Stimulated activated memory B cell treated with anti-CD40 and anti-IgM and Interleukin-4, amounts not matched to agents 10 μg/mL and 1 μg/mL and 100 μg/mL, for 72 hours (primary cell): ENCODE measurements around the gene PAQR5.
A peak's percentile ranks its signal among the peaks of the same experiment; 100 is the strongest.

Experiments used
- ATAC-seq: fragments of 150-1000 bp; cut with Tn5 transposase; 2 replicates; pipeline ENCODE4 v1.10.0; 2021
- H3K27ac Mint-ChIP-seq: one replicate; pipeline ENCODE4 v1.8.0; 2022; ENCODE audit warnings: mild to moderate bottlenecking, mixed read lengths
- H3K27me3 Mint-ChIP-seq: one replicate; pipeline ENCODE4 v1.8.0; 2022; ENCODE audit warnings: mixed read lengths
- H3K36me3 Mint-ChIP-seq: one replicate; pipeline ENCODE4 v1.8.0; 2022; ENCODE audit warnings: mixed read lengths
- H3K4me1 Mint-ChIP-seq: one replicate; pipeline ENCODE4 v1.8.0; 2022; ENCODE audit warnings: mixed read lengths
- H3K4me3 Mint-ChIP-seq: one replicate; pipeline ENCODE4 v1.8.0; 2022; ENCODE audit warnings: mild to moderate bottlenecking, moderate library complexity, mixed read lengths
- H3K9me3 Mint-ChIP-seq: one replicate; pipeline ENCODE4 v1.8.0; 2022; ENCODE audit warnings: mixed read lengths

PAQR5 gene

GRCh38 chr15:69302929-69303328, 4.2 kb downstream of the PAQR5 start:
- no peak for ATAC-seq
- Mint-ChIP-seq H3K36me3 (no peaks in the 10 kb centered on the region), H3K27ac (no peak overlapping the region), H3K4me3 (no peak overlapping the region), H3K4me1 (peaks cover 7% of the 10 kb centered on the region), H3K9me3 (no peaks in the 10 kb centered on the region), H3K27me3 (peaks cover 77% of the 10 kb centered on the region)

- peaks cover 77% of the 10 kb centered on the region for H3K27me3 Mint-ChIP-seq
Measured at GRCh38 chr15:69303337-69304181, 4.8 kb downstream of the PAQR5 start.

GRCh38 chr15:69304182-69304545, 5.5 kb downstream of the PAQR5 start:
- Mint-ChIP-seq H3K4me1 (peaks cover 7% of the 10 kb centered on the region), H3K27me3 (peaks cover 82% of the 10 kb centered on the region), H3K36me3 (no peaks in the 10 kb centered on the region), H3K4me3 (no peak overlapping the region), H3K27ac (no peak overlapping the region), H3K9me3 (no peaks in the 10 kb centered on the region)
- ATAC-seq: peak; percentile 44

More at GRCh38 chr15:69303337-69304181, 4.8 kb downstream of the PAQR5 start:
- H3K4me3 Mint-ChIP-seq: no peak overlapping the region
- no peak for ATAC-seq
- H3K4me1 Mint-ChIP-seq: peaks cover 7% of the 10 kb centered on the region
- no peak overlapping the region for H3K27ac Mint-ChIP-seq
- H3K9me3 Mint-ChIP-seq: no peaks in the 10 kb centered on the region
- H3K36me3 Mint-ChIP-seq: no peaks in the 10 kb centered on the region

- H3K36me3 Mint-ChIP-seq: no peaks in the 10 kb centered on the region
- no peaks in the 10 kb centered on the region for H3K9me3 Mint-ChIP-seq
- peaks cover 74% of the 10 kb centered on the region for H3K27me3 Mint-ChIP-seq
- no peak for ATAC-seq
- H3K27ac Mint-ChIP-seq: no peak overlapping the region
- no peaks in the 10 kb centered on the region for H3K4me1 Mint-ChIP-seq
- H3K4me3 Mint-ChIP-seq: no peak overlapping the region
Measured at GRCh38 chr15:69305204-69305931, 6.7 kb downstream of the PAQR5 start.

GRCh38 chr15:69305933-69306568, 7.3 kb downstream of the PAQR5 start:
- Mint-ChIP-seq H3K27me3 (peaks cover 67% of the 10 kb centered on the region), H3K4me3 (no peak overlapping the region), H3K27ac (no peak overlapping the region), H3K36me3 (no peaks in the 10 kb centered on the region), H3K4me1 (no peaks in the 10 kb centered on the region), H3K9me3 (no peaks in the 10 kb centered on the region)
- no peak for ATAC-seq

- no peak overlapping the region for H3K4me3 Mint-ChIP-seq
- no peaks in the 10 kb centered on the region for H3K9me3 Mint-ChIP-seq
- ATAC-seq: no peak
- H3K27ac Mint-ChIP-seq: no peak overlapping the region
- peaks cover 48% of the 10 kb centered on the region for H3K27me3 Mint-ChIP-seq
- no peaks in the 10 kb centered on the region for H3K36me3 Mint-ChIP-seq
- H3K4me1 Mint-ChIP-seq: no peaks in the 10 kb centered on the region
Measured at GRCh38 chr15:69307939-69308338, 9.2 kb downstream of the PAQR5 start.

- no peak overlapping the region for H3K27ac Mint-ChIP-seq
- H3K27me3 Mint-ChIP-seq: peaks cover 41% of the 10 kb centered on the region
- H3K9me3 Mint-ChIP-seq: no peaks in the 10 kb centered on the region
- no peak for ATAC-seq
- no peaks in the 10 kb centered on the region for H3K36me3 Mint-ChIP-seq
- H3K4me1 Mint-ChIP-seq: peaks cover 7% of the 10 kb centered on the region
- H3K4me3 Mint-ChIP-seq: no peak overlapping the region
Measured at GRCh38 chr15:69308949-69309348, 10.2 kb downstream of the PAQR5 start.

- Mint-ChIP-seq H3K36me3 (no peaks in the 10 kb centered on the region), H3K27ac (no peak overlapping the region), H3K27me3 (peaks cover 42% of the 10 kb centered on the region), H3K4me3 (no peak overlapping the region), H3K9me3 (no peaks in the 10 kb centered on the region), H3K4me1 (peaks cover 7% of the 10 kb centered on the region)
- ATAC-seq: no peak
Measured at GRCh38 chr15:69311319-69311721, 12.6 kb downstream of the PAQR5 start.

GRCh38 chr15:69313432-69314000, 14.8 kb downstream of the PAQR5 start:
- ATAC-seq: no peak
- Mint-ChIP-seq H3K4me3 (no peak overlapping the region), H3K27ac (no peak overlapping the region), H3K36me3 (no peaks in the 10 kb centered on the region), H3K27me3 (peaks cover 35% of the 10 kb centered on the region), H3K4me1 (peaks cover 7% of the 10 kb centered on the region), H3K9me3 (no peaks in the 10 kb centered on the region)

GRCh38 chr15:69314131-69314530, 15.4 kb downstream of the PAQR5 start:
- H3K27me3 Mint-ChIP-seq: peaks cover 31% of the 10 kb centered on the region

GRCh38 chr15:69314736-69315135, 16.0 kb downstream of the PAQR5 start:
- H3K27ac Mint-ChIP-seq: no peak overlapping the region
- no peak for ATAC-seq
- H3K9me3 Mint-ChIP-seq: no peaks in the 10 kb centered on the region
- no peak overlapping the region for H3K4me3 Mint-ChIP-seq
- peaks cover 26% of the 10 kb centered on the region for H3K27me3 Mint-ChIP-seq
- H3K36me3 Mint-ChIP-seq: no peaks in the 10 kb centered on the region
- peaks cover 7% of the 10 kb centered on the region for H3K4me1 Mint-ChIP-seq

More at GRCh38 chr15:69314131-69314530, 15.4 kb downstream of the PAQR5 start:
- Mint-ChIP-seq H3K4me3 (no peak overlapping the region), H3K4me1 (peaks cover 7% of the 10 kb centered on the region), H3K27ac (no peak overlapping the region), H3K9me3 (no peaks in the 10 kb centered on the region), H3K36me3 (no peaks in the 10 kb centered on the region)
- no peak for ATAC-seq

GRCh38 chr15:69315402-69316110, 16.8 kb downstream of the PAQR5 start:
- Mint-ChIP-seq H3K36me3 (no peaks in the 10 kb centered on the region), H3K9me3 (no peaks in the 10 kb centered on the region), H3K27me3 (peaks cover 26% of the 10 kb centered on the region), H3K4me3 (no peak overlapping the region), H3K4me1 (peaks cover 7% of the 10 kb centered on the region), H3K27ac (no peak overlapping the region)
- ATAC-seq: no peak

- H3K27ac Mint-ChIP-seq: no peak overlapping the region
Measured at GRCh38 chr15:69316291-69316690, 17.6 kb downstream of the PAQR5 start.

GRCh38 chr15:69317392-69317841, 18.7 kb downstream of the PAQR5 start:
- Mint-ChIP-seq H3K27me3 (peaks cover 26% of the 10 kb centered on the region), H3K9me3 (no peaks in the 10 kb centered on the region), H3K36me3 (no peaks in the 10 kb centered on the region), H3K4me1 (peaks cover 7% of the 10 kb centered on the region), H3K27ac (no peak overlapping the region), H3K4me3 (no peak overlapping the region)
- no peak for ATAC-seq

More at GRCh38 chr15:69316291-69316690, 17.6 kb downstream of the PAQR5 start:
- ATAC-seq: no peak
- no peak overlapping the region for H3K4me3 Mint-ChIP-seq
- H3K4me1 Mint-ChIP-seq: peaks cover 7% of the 10 kb centered on the region
- peaks cover 26% of the 10 kb centered on the region for H3K27me3 Mint-ChIP-seq
- no peaks in the 10 kb centered on the region for H3K9me3 Mint-ChIP-seq
- no peaks in the 10 kb centered on the region for H3K36me3 Mint-ChIP-seq
